NCI-H128 (cell line): Measurements from ENCODE around the gene CMTR2.
"Not testable (repeated sequence)": the region's sequence is repeated elsewhere in the genome, so short reads cannot be mapped to it uniquely, and the experiment has no call there.

Experiments
- DNase-seq: peaks from one replicate; lab custom pipeline; 2025; ENCODE audit not compliant: unreplicated experiment; lab: John Stamatoyannopoulos, UW

The CMTR2 gene, protein sequence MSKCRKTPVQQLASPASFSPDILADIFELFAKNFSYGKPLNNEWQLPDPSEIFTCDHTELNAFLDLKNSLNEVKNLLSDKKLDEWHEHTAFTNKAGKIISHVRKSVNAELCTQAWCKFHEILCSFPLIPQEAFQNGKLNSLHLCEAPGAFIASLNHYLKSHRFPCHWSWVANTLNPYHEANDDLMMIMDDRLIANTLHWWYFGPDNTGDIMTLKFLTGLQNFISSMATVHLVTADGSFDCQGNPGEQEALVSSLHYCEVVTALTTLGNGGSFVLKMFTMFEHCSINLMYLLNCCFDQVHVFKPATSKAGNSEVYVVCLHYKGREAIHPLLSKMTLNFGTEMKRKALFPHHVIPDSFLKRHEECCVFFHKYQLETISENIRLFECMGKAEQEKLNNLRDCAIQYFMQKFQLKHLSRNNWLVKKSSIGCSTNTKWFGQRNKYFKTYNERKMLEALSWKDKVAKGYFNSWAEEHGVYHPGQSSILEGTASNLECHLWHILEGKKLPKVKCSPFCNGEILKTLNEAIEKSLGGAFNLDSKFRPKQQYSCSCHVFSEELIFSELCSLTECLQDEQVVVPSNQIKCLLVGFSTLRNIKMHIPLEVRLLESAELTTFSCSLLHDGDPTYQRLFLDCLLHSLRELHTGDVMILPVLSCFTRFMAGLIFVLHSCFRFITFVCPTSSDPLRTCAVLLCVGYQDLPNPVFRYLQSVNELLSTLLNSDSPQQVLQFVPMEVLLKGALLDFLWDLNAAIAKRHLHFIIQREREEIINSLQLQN

DNA sequence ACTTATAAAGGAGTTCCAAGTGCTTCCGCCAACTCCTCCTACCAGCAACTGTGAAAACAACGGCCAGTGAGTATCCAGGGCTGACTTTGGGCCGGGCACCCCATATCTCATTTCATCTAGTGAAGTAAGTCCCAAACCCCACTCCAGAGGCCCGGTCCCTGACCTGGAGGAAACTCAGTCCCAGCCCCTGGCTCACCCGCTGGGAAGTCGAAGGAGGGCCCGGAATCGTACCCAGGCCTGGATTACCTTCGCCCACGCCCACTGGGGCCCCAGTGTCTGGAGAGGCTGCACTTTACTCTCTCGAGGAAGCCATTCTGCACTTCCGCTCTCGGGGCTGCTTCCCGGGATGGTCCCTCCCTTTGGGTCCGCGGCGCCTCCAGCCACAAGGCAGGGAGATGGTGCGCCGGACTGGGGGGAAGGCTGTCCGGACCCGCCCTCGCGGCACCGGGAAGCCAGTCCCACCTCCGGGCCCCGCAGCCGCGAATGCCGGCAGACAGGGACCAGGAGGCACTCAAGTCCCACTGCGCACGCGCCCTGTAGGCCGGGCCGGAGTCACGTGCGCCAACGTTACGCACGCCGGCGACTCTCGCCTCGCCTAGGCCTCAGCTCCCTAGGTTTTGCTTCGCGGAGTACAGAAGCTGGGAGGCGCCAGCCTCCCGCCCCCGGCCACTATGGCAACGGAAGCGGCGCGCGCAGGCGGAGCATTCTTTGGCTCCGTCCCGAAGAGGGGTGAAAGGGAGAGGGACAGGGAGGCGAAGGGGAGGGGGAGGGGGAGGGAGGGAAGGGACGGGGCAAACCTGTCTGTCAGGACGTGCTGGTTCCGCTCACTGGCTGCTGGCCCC is at the start of gene CMTR2:
TSS of gene CMTR2 (minus strand) at position 513 of the 842 bp plus-strand sequence. CDS start 3,482 bp downstream, outside the sequence.
- peak; percentile 85 for DNase-seq

DNA sequence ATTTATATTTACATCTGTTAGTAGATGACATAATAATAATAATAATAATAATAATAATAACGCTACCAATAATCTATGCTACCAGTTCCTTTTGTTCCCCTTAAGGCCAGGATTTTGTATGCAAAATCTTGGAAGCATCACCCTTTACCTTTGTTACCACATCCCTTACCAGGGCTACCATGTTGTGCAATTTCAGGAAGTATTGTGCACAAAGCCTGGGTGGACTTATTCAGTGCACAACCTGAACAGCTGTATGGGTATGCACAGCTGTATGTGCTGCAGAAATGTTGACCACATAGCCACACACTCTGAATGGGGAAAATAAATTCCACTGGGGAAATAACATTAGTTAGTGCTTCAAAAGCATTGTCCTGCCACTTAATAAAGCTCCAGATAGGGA is 49.4 kb upstream of the CMTR2 start:
- DNase-seq: no peak

DNA sequence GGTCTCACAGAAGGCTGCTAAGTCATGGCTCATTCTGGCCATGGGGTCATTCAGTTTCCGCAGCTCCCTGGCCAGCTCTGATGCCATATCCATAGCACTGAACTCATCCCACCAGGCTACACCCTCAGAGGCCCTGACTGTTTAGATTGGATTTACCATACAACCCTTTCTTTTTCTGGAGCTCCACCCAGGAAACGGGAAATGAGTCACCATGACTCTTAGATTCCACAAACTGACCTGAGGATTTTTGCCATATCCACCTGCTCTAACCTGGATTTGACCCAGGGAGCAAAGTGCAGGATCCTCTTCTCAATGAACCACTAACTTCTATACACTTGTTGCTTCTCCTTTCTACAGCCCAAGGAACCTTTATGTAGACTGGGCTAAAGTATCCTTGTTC is 49.0 kb upstream of the CMTR2 start:
- DNase-seq: no peak

DNA sequence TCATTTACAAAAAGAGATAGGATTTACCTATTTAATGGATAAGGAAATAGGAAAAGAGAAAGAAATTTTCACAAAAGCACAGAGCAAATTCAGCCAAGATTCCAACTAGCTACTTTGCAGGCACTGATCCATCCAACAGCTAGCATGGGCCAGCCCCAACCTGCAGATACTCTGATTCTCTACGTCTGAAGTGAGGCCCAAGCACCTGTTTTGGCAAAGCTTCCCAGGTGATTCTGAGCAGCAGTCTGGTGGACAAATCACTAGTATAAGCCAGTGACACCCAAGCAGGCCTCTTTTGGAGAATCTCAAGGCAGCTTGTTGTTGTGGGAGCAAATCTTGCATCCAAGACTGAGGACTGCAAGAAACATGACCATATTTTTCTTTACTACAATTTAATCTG is 48.4 kb upstream of the CMTR2 start:
- DNase-seq: no peak

DNA sequence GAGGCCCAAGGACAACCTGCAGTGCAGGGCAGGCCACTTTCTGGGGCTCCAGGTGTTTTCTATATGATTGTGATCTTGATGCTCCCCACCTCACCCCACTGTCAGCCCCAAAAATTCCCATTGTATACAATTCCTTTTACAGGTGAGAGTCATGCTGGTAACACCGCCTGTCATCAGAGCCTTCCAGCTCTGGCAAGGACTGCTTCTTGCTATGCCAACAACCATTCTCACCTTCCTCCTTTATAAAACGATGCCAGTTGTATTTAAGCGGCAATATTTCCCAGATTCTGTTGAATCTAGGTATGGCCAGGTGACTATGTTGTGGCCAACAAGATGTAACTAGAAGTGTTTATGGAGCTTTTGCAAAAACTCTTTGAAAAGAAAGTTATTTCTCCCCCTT is 38.9 kb upstream of the CMTR2 start:
- no peak for DNase-seq

DNA sequence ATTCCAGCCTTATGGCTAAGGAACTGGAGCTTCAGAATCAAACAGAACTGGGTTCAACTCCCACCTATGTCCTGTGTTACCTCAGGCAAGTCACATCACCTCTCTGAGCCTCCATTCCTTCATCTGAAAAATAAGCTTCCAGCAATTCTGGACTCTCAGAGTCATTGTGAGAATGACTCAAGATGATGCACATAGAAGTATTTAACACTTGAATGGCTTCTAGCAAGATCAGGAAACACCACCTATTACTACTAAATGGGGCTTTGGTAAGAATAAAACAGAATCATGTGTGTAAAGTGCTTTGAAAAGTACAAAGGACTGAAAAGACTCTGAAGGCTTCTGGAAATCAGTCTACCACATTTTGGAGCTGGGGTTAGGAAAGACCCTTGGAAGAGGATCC is 38.5 kb upstream of the CMTR2 start:
- no peak for DNase-seq

DNA sequence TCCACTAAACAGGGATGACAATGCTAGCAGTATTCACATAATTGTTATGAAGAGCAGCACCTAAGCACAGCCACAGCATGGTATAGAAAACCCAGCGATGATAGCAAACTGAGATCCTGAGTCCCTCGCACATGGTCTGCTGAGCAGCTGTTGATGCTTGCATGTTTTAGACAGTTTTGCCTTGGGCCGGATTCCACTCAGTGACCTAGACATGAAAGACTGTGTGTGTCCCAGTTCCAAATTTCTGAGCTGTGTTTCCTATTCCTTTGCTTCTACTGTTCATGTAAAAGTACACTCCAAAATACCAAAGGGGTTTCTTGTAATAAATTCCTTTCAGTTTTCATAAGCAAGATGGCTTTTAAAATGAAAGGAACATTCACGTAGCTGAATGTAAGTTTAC is 30.8 kb upstream of the CMTR2 start:
- DNase-seq: no peak

DNA sequence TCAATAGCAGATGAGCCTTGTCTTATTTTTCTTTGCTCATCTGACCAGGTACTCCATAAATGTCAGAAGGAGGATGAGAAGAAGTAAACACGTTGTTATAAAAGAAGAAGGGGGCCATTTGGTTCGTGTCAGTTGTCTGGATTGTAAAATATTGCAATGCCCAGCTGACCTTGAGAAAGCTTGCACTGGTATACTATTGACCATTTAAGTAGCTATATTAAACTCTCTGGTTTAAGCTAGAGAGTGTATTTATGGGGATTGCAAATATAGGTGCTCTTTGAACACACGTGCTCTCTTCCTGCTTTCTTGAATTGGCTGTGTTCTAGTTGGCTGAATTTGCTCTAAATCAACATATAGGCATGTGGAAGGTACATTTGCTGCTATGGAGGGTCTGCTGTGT is 26.1 kb upstream of the CMTR2 start:
- no peak for DNase-seq

DNA sequence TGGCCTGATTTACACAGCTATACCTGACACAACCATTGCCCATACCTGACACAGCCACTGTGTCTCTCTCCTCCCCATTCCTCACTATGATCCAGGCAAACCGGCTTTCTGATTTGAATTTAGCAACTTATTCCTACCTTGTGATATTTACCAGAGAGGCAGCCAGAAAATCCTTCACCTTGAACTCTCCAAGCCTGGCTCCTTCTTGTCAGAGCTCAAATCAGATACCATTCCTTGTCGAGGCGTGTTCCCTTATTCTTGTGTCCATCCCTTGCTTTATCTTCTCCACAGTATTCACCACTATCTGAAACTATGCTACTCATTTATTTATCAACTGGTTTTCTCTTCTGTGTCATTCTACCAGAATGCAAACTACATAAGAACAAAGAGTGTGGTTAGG is 24.4 kb upstream of the CMTR2 start:
- not testable (repeated sequence) for DNase-seq

DNA sequence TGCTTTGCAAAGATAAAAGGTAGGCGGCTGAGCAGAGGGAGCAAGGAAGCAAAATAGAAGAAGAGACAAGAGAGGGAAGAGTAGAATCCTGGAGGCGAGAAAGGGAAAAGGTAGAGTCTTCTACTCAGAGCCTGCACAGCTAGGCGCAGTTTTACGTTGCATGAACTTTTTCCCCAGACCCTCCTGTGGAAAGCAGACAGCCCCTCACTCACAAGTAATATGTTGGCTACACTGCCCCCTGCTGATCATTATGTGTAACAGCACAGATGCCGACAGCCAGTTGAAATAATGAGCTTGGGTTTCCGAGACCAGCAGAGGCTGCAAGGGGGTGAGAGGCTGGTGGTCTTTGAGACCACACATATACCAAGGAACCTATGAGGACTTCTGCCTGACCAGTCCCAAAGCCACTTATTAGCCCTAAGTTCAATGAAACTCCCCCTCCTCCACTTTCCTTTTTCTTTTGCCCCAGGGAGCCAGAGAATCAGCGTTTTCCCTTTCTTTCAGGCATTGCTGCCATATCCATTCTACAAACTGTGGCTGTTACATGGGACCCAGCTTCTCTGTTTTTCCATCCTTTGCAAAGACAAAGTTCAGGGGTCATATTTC is 22.5 kb upstream of the CMTR2 start:
- no peak for DNase-seq

DNA sequence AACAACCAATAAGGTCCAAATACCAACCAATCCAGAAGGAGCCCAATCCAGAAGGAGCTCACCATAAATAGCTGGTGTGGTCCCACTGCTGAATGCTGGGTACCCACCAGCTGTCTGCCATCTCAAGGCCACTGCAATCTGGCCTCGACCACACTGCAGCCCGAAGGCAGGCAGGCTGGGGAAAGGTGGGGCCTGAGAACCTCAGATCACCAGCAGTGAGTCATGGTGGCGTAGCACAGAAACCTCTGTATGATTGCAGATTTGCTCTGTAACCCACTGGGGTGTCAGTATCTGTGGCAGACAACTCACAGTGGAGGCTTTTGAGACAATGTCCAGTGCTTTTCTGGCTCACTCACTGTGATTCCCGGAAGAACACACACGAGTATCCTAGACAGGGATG is 14.7 kb upstream of the CMTR2 start:
- DNase-seq: no peak

DNA sequence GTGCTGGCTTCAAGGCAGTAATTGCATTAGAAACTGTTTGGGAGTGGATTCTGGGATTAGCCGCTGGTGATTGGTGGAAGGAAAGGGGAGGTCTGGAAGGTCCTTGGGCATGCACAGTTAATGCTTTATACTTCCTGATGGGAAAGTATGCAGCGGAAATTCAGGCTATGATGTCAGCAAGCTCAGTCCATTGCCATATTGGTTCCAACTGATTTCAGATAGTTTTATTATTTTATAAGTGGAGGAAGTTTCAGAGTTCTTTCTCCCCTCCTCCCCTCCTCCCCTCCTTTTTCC is 8.1 kb upstream of the CMTR2 start:
- no peak for DNase-seq

DNA sequence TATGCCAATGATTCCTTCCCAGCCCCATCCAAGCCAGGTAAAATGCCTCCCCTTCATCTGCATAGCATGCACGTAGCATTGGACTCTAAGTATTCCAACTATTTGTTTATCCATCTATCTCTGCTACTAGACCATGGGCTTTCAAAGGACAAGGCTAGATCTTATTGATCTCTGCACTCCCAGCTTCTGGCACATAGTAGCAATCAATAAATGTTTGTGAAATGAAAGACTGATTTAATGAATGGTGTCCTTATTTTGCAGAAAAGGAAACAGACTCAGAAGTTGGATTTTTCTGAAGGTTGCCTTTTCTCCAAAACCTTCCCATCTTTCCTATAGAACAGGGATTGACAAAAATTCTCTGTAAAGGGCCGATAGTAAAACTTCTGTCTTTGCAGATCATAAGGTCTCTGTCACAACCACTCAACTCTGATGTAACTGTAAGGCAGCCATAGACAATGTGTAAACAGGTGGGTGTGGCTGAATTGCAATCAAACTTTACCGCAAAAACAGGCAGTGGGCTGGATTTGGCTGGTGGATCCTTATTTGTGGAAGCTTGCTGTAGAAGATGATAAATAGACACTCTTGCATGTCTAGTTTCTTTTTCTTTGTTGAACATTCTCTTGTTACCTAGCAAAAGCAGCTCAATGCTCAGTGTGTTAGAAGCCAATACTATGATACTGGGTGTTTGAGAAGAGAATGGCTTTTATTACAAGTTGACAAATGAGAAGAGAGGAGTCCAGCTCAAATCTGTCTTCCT is 7.6 kb upstream of the CMTR2 start:
- no peak for DNase-seq

DNA sequence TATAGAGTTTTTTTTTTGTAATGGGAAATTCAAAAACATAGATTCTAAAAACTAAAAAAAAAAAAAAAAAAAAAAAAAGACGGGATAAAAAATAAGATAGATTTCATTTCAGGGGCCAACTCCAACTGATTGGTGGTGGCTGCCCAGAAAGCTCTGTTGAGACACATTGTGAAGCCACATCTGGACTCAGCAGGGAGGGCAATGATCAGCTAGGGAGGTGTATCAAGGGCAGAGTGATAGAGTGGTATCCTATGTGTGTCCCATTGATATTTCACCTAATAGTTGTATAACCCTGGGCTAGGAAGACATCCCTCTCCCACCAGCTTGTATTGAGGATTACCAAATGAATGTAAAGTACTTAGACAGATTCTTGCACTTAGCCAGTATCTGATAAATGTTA is 6.7 kb upstream of the CMTR2 start:
- DNase-seq: no peak

DNA sequence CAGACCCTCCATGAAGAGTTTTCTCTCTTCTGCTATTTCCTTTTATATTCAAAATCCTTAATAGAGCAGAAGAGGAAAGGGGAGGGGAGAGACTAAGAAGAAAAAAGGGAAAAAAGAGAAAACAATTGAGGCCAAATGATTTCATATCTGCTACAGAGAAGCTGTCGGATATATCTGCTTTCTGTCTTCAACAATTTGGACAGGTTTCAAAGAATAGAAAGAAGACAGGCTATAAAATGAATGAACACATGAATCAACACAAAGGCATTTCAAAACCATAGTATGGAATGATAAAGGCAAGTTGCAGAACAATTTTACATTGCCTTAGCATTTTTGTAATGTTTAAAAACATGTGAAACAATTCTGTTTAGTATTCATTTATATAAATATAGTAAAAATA is 4.7 kb upstream of the CMTR2 start:
- DNase-seq: no peak

DNA sequence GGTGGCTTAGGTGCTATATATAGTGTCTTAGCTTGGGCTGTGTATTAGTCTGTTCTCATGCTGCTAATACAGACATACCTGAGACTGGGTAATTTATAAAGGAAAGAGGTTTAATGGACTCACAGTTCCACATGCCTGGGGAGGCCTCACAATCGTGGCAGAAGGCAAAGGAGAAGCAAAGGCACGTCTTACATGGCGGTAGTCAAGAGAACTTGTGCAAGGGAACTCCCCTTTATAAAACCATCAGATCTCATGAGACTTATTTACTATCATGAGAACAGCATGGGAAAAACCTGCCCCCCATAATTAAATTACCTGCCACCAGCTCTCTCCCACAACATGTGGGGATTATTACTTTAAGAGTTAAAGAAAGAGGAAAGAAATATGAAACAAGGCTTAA is 2.9 kb upstream of the CMTR2 start:
- not testable (repeated sequence) for DNase-seq

DNA sequence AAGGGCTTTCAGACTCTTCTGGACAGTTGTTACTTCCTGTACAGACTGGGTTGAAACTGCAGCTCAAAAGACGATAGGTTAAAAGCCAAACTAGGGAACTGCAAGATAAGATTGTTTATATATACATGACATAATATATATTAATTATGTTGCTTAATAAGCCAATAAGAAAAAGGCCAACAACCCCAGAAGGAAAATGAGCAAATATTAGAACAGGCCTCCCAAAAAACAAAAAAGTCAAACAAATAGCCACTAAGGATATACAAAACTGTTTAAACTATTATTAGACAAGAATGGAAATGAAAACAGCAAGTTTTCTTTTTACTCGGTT is 495 bp upstream of the CMTR2 start:
- DNase-seq: no peak

DNA sequence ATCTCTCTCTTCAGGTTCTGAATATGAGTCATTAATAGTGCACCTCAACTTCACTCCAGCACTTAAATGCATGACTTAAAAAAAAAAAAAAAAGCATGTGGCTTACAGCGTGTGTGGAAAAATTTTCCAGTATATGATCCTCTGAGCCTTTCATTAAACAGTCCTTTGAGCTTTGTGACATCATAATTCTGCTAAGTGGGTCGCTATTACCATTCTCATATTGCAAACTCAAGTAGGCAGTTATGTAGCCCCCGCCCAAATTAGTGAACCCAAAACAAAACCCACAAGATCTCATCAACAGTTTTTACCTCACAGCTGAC is 672 bp downstream of the CMTR2 start:
- DNase-seq: no peak

DNA sequence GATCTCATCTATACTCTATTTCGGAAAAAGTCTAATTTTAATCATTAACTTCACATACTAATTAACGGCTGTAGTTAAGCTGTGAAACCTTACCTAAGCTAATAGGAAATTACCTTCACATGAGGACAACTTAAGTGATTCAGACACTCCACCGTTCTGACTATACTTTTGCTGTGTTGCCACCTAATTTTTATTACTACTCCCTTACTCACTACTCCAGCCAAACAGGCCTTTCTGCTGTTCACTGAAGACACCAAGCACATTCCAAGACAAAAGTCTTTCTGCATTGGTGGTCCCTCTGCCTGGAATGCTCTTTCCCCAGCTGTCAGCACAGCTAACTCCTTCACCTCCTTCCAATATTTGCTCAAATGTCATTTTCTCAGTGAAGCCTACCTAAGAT is 1.3 kb downstream of the CMTR2 start:
- DNase-seq: no peak

DNA sequence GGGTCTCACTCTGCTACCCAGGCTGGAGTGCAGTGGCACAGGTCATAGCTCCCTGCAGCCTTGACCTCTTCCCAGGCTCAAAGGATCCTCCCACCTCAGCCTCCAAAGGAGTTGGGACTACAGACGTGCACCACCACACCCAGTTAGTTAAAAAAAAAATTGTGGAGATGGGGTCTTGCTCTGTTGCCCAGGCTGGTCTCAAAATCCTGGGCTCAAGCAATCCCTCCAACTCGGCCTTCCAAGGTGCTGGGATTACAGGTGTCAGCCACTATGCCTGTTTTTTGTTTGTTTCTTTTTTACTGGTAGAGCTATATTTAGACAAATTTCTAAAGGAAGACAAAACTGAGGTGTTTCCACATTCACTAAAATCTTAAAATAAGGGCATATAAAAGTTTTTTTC is 1.7 kb downstream of the CMTR2 start:
- DNase-seq: no peak

DNA sequence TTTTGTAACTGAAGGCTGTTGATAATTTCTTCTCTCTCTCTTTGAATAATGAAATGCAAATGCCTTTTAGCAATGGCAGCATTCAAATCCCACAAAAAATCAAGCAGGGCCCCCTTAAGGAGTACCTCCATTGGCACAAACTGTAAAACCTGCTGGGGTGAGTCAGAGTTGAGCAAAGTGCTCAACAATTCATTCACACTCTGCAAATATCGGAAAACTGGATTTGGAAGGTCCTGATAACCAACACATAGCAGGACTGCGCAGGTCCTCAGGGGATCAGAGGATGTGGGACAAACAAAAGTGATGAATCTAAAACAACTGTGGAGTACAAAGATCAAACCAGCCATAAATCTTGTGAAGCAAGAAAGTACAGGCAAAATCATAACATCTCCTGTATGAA is 5.6 kb downstream of the CMTR2 start:
- no peak for DNase-seq
